DOHH2 (cell line): ENCODE data around the gene CA5A.

Source experiments
- H3F3A ChIP-seq: fragments of 200-600 bp; sonication (generic), shearing (Covaris generic); 2 replicates; pipeline ENCODE4 v1.6.0; 2016; ENCODE audit warnings: antibody characterized with exemption, mild to moderate bottlenecking; ENCODE audit not compliant: control insufficient read depth, insufficient read depth
- H3K27ac ChIP-seq: fragments of 200-600 bp; sonication (generic); 2 replicates; pipeline ENCODE4 v1.5.1; 2014; ENCODE audit warnings: low read depth, mild to moderate bottlenecking, low read length, moderate library complexity
- H3K27me3 ChIP-seq: fragments of 200-600 bp; sonication (generic); 2 replicates; pipeline ENCODE4 v1.6.1; 2014; ENCODE audit warnings: mild to moderate bottlenecking, low read length, mixed read lengths; ENCODE audit not compliant: control insufficient read depth
- H3K36me3 ChIP-seq: fragments of 200-600 bp; sonication (generic); 2 replicates; pipeline ENCODE4 v1.6.1; 2014; ENCODE audit warnings: mild to moderate bottlenecking, low read length, moderate library complexity, mixed read lengths; ENCODE audit not compliant: control insufficient read depth
- H3K4me1 ChIP-seq: fragments of 200-600 bp; sonication (generic); 2 replicates; pipeline ENCODE4 v1.6.1; 2014; ENCODE audit warnings: mild to moderate bottlenecking, low read length, mixed read lengths; ENCODE audit not compliant: control insufficient read depth
- H3K4me2 ChIP-seq: fragments of 200-600 bp; sonication (generic); 2 replicates; pipeline ENCODE4 v1.6.0; 2014; ENCODE audit warnings: mild to moderate bottlenecking, low read length, moderate library complexity
- H3K4me3 ChIP-seq: fragments of 200-600 bp; sonication (generic); 2 replicates; pipeline ENCODE4 v1.5.1; 2014; ENCODE audit warnings: mild to moderate bottlenecking, low read length, mixed read lengths
- H3K79me2 ChIP-seq: fragments of 200-600 bp; sonication (generic); 2 replicates; pipeline ENCODE4 v1.6.1; 2014; ENCODE audit warnings: mild to moderate bottlenecking, low read length, mixed read lengths; ENCODE audit not compliant: control insufficient read depth
- H3K9me2 ChIP-seq: fragments of 200-600 bp; sonication (generic); replicated peaks from 2 replicates; pipeline ENCODE4 v1.6.1; 2014; ENCODE audit warnings: mild to moderate bottlenecking, low read length, mixed read lengths; ENCODE audit not compliant: control insufficient read depth
- H3K9me3 ChIP-seq: fragments of 200-600 bp; sonication (generic); 2 replicates; pipeline ENCODE4 v1.6.1; 2014; ENCODE audit warnings: antibody characterized with exemption, low read length, mixed read lengths; ENCODE audit not compliant: control insufficient read depth, insufficient read depth
- H4K20me1 ChIP-seq: fragments of 200-600 bp; sonication (generic); 2 replicates; pipeline ENCODE4 v1.6.0; 2014; ENCODE audit warnings: low read depth, mild to moderate bottlenecking, antibody characterized with exemption, low read length, moderate library complexity; ENCODE audit not compliant: control insufficient read depth, insufficient read depth
- EZH2phosphoT487 ChIP-seq: fragments of 200-600 bp; sonication (generic); IDR thresholded peaks from 2 replicates; pipeline ENCODE4 v1.6.1; 2017; ENCODE audit warnings: borderline replicate concordance, mild to moderate bottlenecking, antibody characterized with exemption, low read length, moderate library complexity, mixed read lengths
- TF ChIP-seq, protein P1 (sequence below): fragments of 200-600 bp; sonication (generic); IDR thresholded peaks from one replicate; pipeline ENCODE4 v1.5.1; 2014; ENCODE audit warnings: antibody characterized with exemption, mild to moderate bottlenecking, low read depth, low read length; ENCODE audit not compliant: poor library complexity, severe bottlenecking

Gene CA5A

GRCh38 chr16:87841340-87842208 is 94.8 kb downstream of the CA5A start:
- no peaks in the 10 kb centered on the region for H3K9me3 ChIP-seq
- H3K9me2 ChIP-seq = no peaks in the 10 kb centered on the region
- no peak overlapping the region for H3K4me3 ChIP-seq
- no peak overlapping the region for H3K4me2 ChIP-seq
- H3K27me3 ChIP-seq = no peaks in the 10 kb centered on the region
- no peak overlapping the region for H3K27ac ChIP-seq
- H3K4me1 ChIP-seq = no peaks in the 10 kb centered on the region
- TF ChIP-seq EZH2phosphoT487 = no peak
- TF ChIP-seq, protein P1, sequence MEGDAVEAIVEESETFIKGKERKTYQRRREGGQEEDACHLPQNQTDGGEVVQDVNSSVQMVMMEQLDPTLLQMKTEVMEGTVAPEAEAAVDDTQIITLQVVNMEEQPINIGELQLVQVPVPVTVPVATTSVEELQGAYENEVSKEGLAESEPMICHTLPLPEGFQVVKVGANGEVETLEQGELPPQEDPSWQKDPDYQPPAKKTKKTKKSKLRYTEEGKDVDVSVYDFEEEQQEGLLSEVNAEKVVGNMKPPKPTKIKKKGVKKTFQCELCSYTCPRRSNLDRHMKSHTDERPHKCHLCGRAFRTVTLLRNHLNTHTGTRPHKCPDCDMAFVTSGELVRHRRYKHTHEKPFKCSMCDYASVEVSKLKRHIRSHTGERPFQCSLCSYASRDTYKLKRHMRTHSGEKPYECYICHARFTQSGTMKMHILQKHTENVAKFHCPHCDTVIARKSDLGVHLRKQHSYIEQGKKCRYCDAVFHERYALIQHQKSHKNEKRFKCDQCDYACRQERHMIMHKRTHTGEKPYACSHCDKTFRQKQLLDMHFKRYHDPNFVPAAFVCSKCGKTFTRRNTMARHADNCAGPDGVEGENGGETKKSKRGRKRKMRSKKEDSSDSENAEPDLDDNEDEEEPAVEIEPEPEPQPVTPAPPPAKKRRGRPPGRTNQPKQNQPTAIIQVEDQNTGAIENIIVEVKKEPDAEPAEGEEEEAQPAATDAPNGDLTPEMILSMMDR = no peak
- H3F3A ChIP-seq = no peaks in the 10 kb centered on the region
- H3K79me2 ChIP-seq = peaks cover 56% of the 10 kb centered on the region
- peaks cover 95% of the 10 kb centered on the region for H3K36me3 ChIP-seq
- H4K20me1 ChIP-seq = no peaks in the 10 kb centered on the region; the same call in 1 of the 2 replicates

- Histone ChIP-seq H3K4me2 (no peak overlapping the region), H3K79me2 (peaks cover 44% of the 10 kb centered on the region), H4K20me1 (no peaks in the 10 kb centered on the region; the same call in 1 of the 2 replicates)
Observed at GRCh38 chr16:87840271-87840978, 95.9 kb downstream of the CA5A start.

DNA sequence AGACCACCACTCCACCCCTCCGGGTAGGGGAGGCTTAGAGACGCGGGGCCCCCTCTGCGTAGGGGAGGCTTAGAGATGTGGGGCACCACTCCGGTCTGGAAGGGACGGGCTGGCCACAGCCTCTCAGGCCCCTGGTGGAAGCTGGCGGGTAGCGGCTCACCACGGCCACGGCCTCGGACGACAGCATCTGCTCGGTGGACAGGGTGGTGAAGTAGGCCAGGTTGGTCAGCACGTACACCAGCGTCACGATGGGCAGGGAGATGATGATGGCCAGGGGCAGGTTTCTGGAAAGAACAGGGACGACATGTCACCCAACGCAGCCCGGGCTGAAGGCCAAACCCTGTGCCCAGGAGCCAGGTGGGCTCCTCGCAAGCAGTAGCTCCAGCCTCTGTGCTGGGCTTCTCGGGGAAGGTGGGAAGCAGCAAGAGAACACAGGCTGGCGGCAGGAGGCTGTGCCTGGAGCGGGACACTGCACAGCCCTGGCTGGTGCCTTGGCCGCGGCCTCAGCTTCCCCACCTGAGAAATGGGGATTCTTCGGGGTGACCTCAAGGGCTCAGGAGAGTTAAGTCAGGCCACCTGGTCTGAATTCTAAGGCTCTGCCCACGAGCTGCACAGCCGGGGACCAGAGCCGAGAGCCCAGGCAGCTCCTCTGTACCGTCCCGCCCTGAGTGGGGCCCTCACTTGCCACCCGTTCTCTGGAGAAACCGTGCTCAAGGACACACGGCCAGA is 96.6 kb downstream of the CA5A start:
- H3K4me3 ChIP-seq = no peak overlapping the region
- H3K79me2 ChIP-seq = peaks cover 37% of the 10 kb centered on the region
- H3K9me2 ChIP-seq = no peaks in the 10 kb centered on the region
- H4K20me1 ChIP-seq = no peaks in the 10 kb centered on the region; the same call in 1 of the 2 replicates
- no peak overlapping the region for H3K27ac ChIP-seq
- peaks cover 98% of the 10 kb centered on the region for H3K36me3 ChIP-seq
- no peaks in the 10 kb centered on the region for H3K9me3 ChIP-seq
- no peaks in the 10 kb centered on the region for H3K27me3 ChIP-seq
- no peaks in the 10 kb centered on the region for H3F3A ChIP-seq
- TF ChIP-seq, protein P1 = no peak
- TF ChIP-seq EZH2phosphoT487 = no peak
- H3K4me2 ChIP-seq = no peak overlapping the region
- no peaks in the 10 kb centered on the region; the same call in 1 of the 2 replicates for H3K4me1 ChIP-seq

More at GRCh38 chr16:87840271-87840978, 95.9 kb downstream of the CA5A start:
- Histone ChIP-seq H3K9me2 (no peaks in the 10 kb centered on the region), H3K36me3 (peaks cover 96% of the 10 kb centered on the region), H3K9me3 (no peaks in the 10 kb centered on the region), H3K27me3 (no peaks in the 10 kb centered on the region), H3K27ac (no peak overlapping the region), H3F3A (no peaks in the 10 kb centered on the region), H3K4me1 (no peaks in the 10 kb centered on the region), H3K4me3 (no peak overlapping the region)
- TF ChIP-seq EZH2phosphoT487 = no peak
- TF ChIP-seq, protein P1 = no peak
